ENCODE data around the gene TECPR2.

The TECPR2 gene
- long read RNA-seq, partial matches to known transcripts: 3 of 8 reads
- long read RNA-seq, other reads (novel, unspliced or antisense): 5 of 8 reads

GRCh38 chr14:102362545-102363181, at the start of gene TECPR2, which contains the start of gene CINP:
TECPR2 (plus strand) TSS chr14:102362941; CDS start chr14:102376722, 13,781 bp downstream.
CINP (minus strand) TSS chr14:102362890; CDS start chr14:102362851, 39 bp downstream.
- H3K4me3 ChIP-seq (replicated peaks; ENCODE audit: insufficient read depth, low read length): peak within 1 kb of the TSS; percentile 84
- H3K27ac ChIP-seq (replicated peaks): peak within 1 kb of the TSS; percentile 80
- peak; percentile 88 to 96 for DNase-seq (ENCODE audit: low read depth in 1 of 2, low spot score in 1 of 2)
- TF ChIP-seq REST (IDR thresholded peaks at IDR 0.05; ENCODE audit: insufficient replicate concordance, low read depth): peak; percentile 41
- TF ChIP-seq POLR2AphosphoS5 (IDR thresholded peaks at IDR 0.05; ENCODE audit: low read depth): peak; percentile 69; the same call in 1 of the 2 replicates
- no peak for TF ChIP-seq SPI1 (IDR thresholded peaks at IDR 0.05; ENCODE audit: borderline replicate concordance, low read depth)
- peak; percentile 85 for TF ChIP-seq GABPA (IDR thresholded peaks at IDR 0.05; ENCODE audit: low read depth)
- TF ChIP-seq, protein P1, sequence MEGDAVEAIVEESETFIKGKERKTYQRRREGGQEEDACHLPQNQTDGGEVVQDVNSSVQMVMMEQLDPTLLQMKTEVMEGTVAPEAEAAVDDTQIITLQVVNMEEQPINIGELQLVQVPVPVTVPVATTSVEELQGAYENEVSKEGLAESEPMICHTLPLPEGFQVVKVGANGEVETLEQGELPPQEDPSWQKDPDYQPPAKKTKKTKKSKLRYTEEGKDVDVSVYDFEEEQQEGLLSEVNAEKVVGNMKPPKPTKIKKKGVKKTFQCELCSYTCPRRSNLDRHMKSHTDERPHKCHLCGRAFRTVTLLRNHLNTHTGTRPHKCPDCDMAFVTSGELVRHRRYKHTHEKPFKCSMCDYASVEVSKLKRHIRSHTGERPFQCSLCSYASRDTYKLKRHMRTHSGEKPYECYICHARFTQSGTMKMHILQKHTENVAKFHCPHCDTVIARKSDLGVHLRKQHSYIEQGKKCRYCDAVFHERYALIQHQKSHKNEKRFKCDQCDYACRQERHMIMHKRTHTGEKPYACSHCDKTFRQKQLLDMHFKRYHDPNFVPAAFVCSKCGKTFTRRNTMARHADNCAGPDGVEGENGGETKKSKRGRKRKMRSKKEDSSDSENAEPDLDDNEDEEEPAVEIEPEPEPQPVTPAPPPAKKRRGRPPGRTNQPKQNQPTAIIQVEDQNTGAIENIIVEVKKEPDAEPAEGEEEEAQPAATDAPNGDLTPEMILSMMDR (IDR thresholded peaks at IDR 0.05; ENCODE audit: insufficient read depth, low read length): no peak
- H3K27me3 ChIP-seq (ENCODE audit: insufficient read depth, poor library complexity, severe bottlenecking): no peaks in the 10 kb centered on the region

DNA sequence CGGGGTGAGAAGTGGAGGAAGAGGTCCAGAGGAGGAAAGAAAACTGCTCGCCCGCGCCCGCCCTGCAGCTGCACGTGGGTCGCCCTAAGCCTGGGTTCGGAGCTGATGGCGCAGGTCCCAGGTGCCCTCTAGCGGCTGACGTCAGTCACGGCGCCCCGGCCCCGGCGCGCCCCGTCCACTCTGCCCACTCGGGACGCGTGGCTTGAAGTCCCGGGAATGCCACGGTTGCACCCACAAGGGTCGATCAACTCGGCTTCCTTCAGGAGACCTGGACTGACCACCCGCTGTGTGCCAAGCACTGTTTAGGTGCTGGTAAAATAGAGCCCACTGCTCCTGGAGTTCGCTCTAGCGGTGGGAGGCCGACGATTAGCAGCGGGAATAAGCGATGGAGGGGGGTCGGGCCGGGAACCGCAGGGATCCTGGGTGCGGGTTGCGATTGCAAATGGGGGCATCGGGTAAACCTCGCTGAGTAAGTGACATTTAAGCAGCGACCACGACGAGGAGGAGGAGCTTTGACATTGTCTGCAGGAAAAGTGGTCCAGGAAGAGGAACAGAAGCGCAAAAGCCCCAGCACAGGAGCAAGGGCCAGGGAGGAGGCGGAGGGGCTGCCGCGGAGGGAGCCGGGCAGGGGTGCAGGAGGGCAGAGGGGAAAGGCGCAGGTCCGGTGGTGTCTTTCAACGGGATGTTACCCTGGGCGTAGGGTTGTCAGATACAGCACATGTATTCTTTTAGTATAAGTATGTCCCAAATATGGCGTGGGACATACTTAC, 48.3 kb upstream of the TECPR2 start:
- Histone ChIP-seq H3K27me3 (ENCODE audit: insufficient read depth, poor library complexity, severe bottlenecking) (no peaks in the 10 kb centered on the region), H3K4me3 (replicated peaks; ENCODE audit: insufficient read depth, low read length) (peak overlapping the region; percentile 66), H3K27ac (replicated peaks) (no peak overlapping the region)
- no peak for TF ChIP-seq GABPA (IDR thresholded peaks at IDR 0.05; ENCODE audit: low read depth)
- TF ChIP-seq, protein P1 (IDR thresholded peaks at IDR 0.05; ENCODE audit: insufficient read depth, low read length): peak; percentile 81
- 0 out of 2 replicates have a peak, but pooled peaks have one; percentile 34 for TF ChIP-seq POLR2AphosphoS5 (IDR thresholded peaks at IDR 0.05; ENCODE audit: low read depth)
- no peak for TF ChIP-seq SPI1 (IDR thresholded peaks at IDR 0.05; ENCODE audit: borderline replicate concordance, low read depth)
- DNase-seq (ENCODE audit: low read depth in 1 of 2, low spot score in 1 of 2): peak; percentile 76 to 85

DNA sequence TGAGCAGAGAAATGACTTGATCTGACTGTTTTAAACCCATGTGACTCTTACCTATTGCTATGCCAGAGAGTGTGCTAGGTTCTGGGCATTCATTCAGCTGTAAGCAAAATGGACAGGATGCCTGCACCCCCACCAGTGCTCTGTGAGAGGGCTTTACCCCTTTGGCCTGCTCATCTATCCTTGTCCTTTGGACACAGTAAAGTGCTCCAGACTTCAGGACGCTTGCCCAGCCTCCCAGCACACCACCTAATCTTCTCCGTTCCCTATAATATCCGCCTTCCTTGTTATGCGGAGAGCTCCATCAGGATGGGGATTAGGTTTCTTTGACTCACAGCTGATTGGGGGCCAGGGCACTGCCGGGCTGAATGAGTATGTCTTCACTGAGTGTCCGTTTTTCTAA, 47.6 kb upstream of the TECPR2 start:
- no peaks in the 10 kb centered on the region for H3K27me3 ChIP-seq (ENCODE audit: insufficient read depth, poor library complexity, severe bottlenecking)
- H3K4me3 ChIP-seq (replicated peaks; ENCODE audit: insufficient read depth, low read length): no peak overlapping the region
- TF ChIP-seq, protein P1 (IDR thresholded peaks at IDR 0.05; ENCODE audit: insufficient read depth, low read length): no peak
- TF ChIP-seq GABPA (IDR thresholded peaks at IDR 0.05; ENCODE audit: low read depth): no peak
- no peak for DNase-seq (ENCODE audit: low read depth in 1 of 2, low spot score in 1 of 2)
- H3K27ac ChIP-seq (replicated peaks): no peak overlapping the region

- Histone ChIP-seq H3K27ac (replicated peaks) (peak overlapping the region; percentile 29), H3K27me3 (ENCODE audit: insufficient read depth, poor library complexity, severe bottlenecking) (no peaks in the 10 kb centered on the region), H3K4me3 (replicated peaks; ENCODE audit: insufficient read depth, low read length) (peak overlapping the region; percentile 66)
- TF ChIP-seq, protein P1 (IDR thresholded peaks at IDR 0.05; ENCODE audit: insufficient read depth, low read length): no peak
- TF ChIP-seq GABPA (IDR thresholded peaks at IDR 0.05; ENCODE audit: low read depth): 0 out of 2 replicates have a peak, but pooled peaks have one; percentile 4
- DNase-seq (ENCODE audit: low read depth in 1 of 2, low spot score in 1 of 2): peak in 1 of 2 experiments; percentile 48
Observed at GRCh38 chr14:102316338-102316742, 46.4 kb upstream of the TECPR2 start.
